GM12891 (cell line): ENCODE results near the gene OTOG.

Experiments used
- PAX5 ChIP-seq: IDR thresholded peaks from 2 replicates; pipeline ENCODE4 v1.6.1; 2011; ENCODE audit warnings: low read length, moderate library complexity, mild to moderate bottlenecking; ENCODE audit not compliant: insufficient read depth, severe bottlenecking
- POLR2A ChIP-seq: IDR thresholded peaks from 2 replicates; pipeline ENCODE4 v1.6.1; 2011; ENCODE audit warnings: low read depth, low read length, control low read depth
- POLR2AphosphoS5 ChIP-seq: IDR thresholded peaks from 2 replicates; pipeline ENCODE4 v1.6.1; 2011; ENCODE audit warnings: low read depth, low read length, control low read depth
- POU2F2 ChIP-seq: IDR thresholded peaks from 2 replicates; pipeline ENCODE4 v1.6.1; 2011; ENCODE audit warnings: low read depth, mild to moderate bottlenecking, control low read depth, low read length, moderate library complexity
- SPI1 ChIP-seq: IDR thresholded peaks from 2 replicates; pipeline ENCODE4 v1.6.1; 2011; ENCODE audit warnings: low read depth, low read length, control low read depth
- TAF1 ChIP-seq: IDR thresholded peaks from 2 replicates; pipeline ENCODE4 v1.6.1; 2011; ENCODE audit warnings: low read depth, low read length, control low read depth

GRCh38 chr11:17513853-17514252, 33.2 kb upstream of the OTOG start:
- TF ChIP-seq POLR2A (no peak), POLR2AphosphoS5 (no peak), SPI1 (no peak), TAF1 (no peak), PAX5 (no peak), POU2F2 (no peak)
